Urinary bladder (tissue), 4 donors: ENCODE data around the gene FAM200C. TPM values are rescaled to one million over a fixed set of nuclear protein-coding genes. Genes with fewer than 3 reads are reported as not detected.
A peak's percentile ranks its signal among the peaks of the same experiment; 100 is the strongest.
"Not testable (repeated sequence)": the region's sequence is repeated elsewhere in the genome, so short reads cannot be mapped to it uniquely, and the experiment has no call there.

Source experiments
- DNase-seq: peaks from one replicate; pipeline ENCODE4 v3.0.0-alpha.2; 2015; ENCODE audit errors: extremely low spot score
- H3K27ac ChIP-seq: one replicate; pipeline ENCODE4 v1.5.1; 2013; ENCODE audit warnings: low read depth, mild to moderate bottlenecking, moderate library complexity
- H3K36me3 ChIP-seq: one replicate; pipeline ENCODE4 v1.6.1; 2013; ENCODE audit warnings: mild to moderate bottlenecking, moderate library complexity; ENCODE audit not compliant: insufficient read depth
- H3K4me1 ChIP-seq: one replicate; pipeline ENCODE4 v1.6.1; 2013; ENCODE audit warnings: mild to moderate bottlenecking, moderate library complexity; ENCODE audit not compliant: insufficient read depth
- H3K4me3 ChIP-seq: one replicate; pipeline ENCODE4 v1.5.1; 2013; ENCODE audit warnings: low read depth, low read length
- WGBS: extraction: QIAGEN DNeasy Blood & Tissue Kit; methylation state at CpG from one replicate; pipeline ENCODE4 v1.1.7; 2013; 5-methylcytosine and 5-hydroxymethylcytosine counted together
- polyA plus RNA-seq: library from polyadenylated mRNA; stranded (reverse); fragments of 200-250 nt; gene quantifications from one replicate; pipeline ENCODE4 v1.2.3, GENCODE V29; 2013
- total RNA-seq: library from RNA; depleted of rRNA; stranded (reverse); fragments of >200 nt; gene quantifications from one replicate; pipeline ENCODE4 v1.2.3, GENCODE V29; 2014
- donor health status: healthy with polysubstance abuse.
- donor health status: healthy.

Gene FAM200C
- total RNA-seq (31.2 TPM), polyA plus RNA-seq (4.3 TPM)

DNA sequence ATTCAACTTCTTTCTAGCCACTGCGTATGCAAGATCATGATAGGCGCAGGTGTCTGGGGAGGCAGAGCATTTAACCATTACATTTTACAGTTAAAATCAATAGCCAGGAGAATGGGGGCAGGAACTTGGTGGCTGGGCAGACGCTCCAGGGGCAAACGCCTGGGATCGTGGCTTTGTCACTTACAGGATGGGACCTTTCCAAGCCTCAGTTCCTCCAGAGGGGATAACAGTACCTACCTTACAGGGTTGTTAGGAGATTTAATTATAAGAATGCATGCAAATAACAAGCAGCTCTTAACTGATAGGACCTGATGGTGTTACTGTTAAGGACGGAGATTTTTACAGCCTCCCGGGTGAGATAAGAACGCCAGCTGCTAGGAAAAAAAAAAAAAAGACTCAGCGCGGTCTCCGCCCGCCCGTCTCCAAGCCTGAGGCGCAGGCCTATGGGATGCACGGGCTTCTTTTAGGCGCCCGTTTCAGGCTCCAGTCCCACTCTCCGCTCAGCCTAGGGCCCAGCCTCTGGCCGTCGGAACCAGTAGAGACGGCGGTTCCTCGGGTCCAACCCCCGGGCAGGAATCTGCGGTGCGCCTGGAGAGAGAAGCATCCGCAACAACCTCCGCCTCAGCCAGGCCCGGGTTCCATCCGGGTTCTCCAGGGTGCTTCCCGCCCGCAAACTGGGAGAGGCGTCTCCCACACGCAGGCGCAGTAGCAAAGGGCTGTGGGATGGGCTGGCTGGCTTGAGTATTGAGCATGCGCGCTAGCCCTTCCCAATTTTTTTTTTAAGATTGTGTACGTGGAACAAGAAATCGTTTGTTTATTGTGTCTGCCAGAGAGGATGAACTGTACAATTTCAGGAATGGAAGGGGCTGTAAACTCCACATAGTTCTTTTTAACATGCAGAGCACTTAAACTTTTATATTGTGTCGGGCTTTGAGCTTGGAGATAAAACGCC, at the start of gene FAM200C:
Gene FAM200C (minus strand): TSS at position 653 of the 952 bp plus-strand sequence. CDS start 4,564 bp downstream, outside the sequence.
- peaks cover 4% of the 10 kb centered on the region for H3K36me3 ChIP-seq
- WGBS, result under 1% methylated on average over 41 of the region's 41 CpGs
- DNase-seq, result peak; percentile 93
- no peaks in the 10 kb centered on the region for H3K4me1 ChIP-seq
- H3K27ac ChIP-seq, result peak within 1 kb of the TSS; percentile 96
- H3K4me3 ChIP-seq, result peak within 1 kb of the TSS; percentile 81

DNA sequence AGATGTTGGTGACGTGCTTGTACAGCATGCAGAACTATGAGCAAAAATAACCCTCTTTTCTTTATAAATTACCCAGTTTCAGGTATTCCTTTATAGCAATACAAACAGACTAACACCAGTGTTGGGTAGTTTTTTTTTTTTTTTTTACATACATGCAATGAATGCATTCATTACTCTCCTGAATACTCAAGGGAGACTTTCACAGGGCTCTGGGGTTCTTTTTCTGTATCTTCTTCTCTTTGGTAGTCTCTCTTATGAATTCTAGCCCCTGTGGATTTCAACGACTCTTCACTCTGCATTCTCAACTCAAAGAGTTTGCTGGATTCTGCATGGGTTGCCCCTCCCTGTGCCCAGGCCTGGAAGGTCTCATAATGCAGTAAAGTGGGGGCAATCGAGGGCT, 49.6 kb upstream of the FAM200C start:
- Histone ChIP-seq H3K27ac (no peak overlapping the region), H3K4me3 (no peak overlapping the region), H3K4me1 (no peaks in the 10 kb centered on the region), H3K36me3 (no peaks in the 10 kb centered on the region)
- WGBS, result 88% methylated on average over 3 of the region's 3 CpGs
- DNase-seq, result no peak

DNA sequence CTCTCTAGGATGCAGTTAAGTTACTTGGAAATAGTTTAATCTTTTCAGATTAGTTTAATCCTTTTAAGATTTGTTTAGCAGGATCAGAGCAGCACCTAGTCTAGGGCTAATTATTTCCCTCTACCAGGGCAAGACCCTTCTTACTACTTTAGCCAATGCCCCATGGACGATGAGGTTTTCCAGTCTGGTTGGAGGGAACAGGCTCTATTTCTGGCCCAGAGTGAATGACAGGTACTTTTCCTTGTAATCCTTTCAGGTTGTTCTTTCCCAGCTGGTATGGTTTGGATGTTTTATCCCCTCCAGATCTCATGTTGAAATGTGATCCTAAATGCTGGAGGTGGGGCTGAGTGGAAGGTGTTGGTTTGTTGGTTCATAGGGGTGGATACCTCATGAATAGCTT, 49.0 kb upstream of the FAM200C start:
- no peak for DNase-seq
- Histone ChIP-seq H3K27ac (no peak overlapping the region), H3K4me3 (no peak overlapping the region), H3K4me1 (no peaks in the 10 kb centered on the region), H3K36me3 (no peaks in the 10 kb centered on the region)
- WGBS, result 84% methylated on average over 1 of the region's 1 CpG

GRCh38 chr5:160445751-160446150, 45.9 kb upstream of the FAM200C start:
- Histone ChIP-seq H3K4me3 (no peak overlapping the region), H3K27ac (no peak overlapping the region), H3K4me1 (no peaks in the 10 kb centered on the region), H3K36me3 (no peaks in the 10 kb centered on the region)
- no peak for DNase-seq

DNA sequence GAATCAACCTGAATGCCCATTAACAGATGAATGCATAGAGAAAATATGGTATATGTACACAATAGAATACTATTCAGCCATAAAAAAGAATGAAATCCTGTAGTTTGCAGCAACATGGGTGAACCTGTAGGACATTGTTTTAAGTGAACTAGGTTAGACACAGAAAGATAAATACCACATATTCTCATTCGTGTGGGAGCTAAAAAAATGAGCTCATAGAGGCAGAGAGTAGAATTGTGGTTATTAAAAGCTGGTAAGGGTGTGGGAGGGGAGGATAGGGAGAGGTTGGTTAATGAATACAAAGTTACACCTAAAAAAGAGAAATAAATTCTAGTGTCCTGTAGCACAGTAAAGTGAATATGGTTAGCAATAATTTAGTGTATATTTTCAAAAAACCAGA, 45.3 kb upstream of the FAM200C start:
- H3K36me3 ChIP-seq, result no peaks in the 10 kb centered on the region
- DNase-seq, result no peak
- no peak overlapping the region for H3K27ac ChIP-seq
- no peaks in the 10 kb centered on the region for H3K4me1 ChIP-seq
- no peak overlapping the region for H3K4me3 ChIP-seq
- 71% methylated on average over 1 of the region's 1 CpG for WGBS

GRCh38 chr5:160444407-160444806, 44.6 kb upstream of the FAM200C start:
- H3K4me3 ChIP-seq, result no peak overlapping the region
- no peak overlapping the region for H3K27ac ChIP-seq
- no peaks in the 10 kb centered on the region for H3K36me3 ChIP-seq
- 79% methylated on average over 1 of the region's 1 CpG for WGBS
- H3K4me1 ChIP-seq, result no peaks in the 10 kb centered on the region
- no peak for DNase-seq

- DNase-seq, result no peak
- H3K36me3 ChIP-seq, result no peaks in the 10 kb centered on the region
- H3K4me3 ChIP-seq, result no peak overlapping the region
- H3K27ac ChIP-seq, result no peak overlapping the region
- WGBS, result 84% methylated on average over 4 of the region's 4 CpGs
- H3K4me1 ChIP-seq, result no peaks in the 10 kb centered on the region
Measured at GRCh38 chr5:160442824-160443431, 43.1 kb upstream of the FAM200C start.

DNA sequence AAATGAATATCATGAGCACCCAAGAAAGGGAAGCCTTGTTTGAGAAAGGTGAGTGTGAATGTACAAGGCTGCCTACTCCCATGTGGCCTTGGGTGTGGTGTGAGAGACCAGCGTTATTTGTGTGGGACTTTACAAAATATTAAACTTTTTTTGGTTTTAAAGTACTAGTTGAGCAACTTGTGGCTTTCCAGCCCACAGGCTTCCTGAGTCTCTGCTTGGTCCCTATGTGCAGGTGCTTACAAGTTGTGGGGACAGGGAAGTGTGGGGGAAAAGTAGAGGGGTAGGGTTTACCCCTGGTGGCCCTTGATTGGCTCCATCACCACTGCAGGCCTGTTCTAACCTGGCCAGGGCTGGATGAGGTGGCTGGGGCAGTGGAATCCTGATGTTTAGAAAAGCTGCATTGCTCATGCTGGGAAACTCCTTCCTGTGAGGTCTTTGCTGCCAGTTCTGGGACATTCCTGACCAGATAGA, 41.5 kb upstream of the FAM200C start:
- WGBS, result 40% methylated on average over 1 of the region's 1 CpG
- no peak overlapping the region for H3K4me3 ChIP-seq
- no peak for DNase-seq

DNA sequence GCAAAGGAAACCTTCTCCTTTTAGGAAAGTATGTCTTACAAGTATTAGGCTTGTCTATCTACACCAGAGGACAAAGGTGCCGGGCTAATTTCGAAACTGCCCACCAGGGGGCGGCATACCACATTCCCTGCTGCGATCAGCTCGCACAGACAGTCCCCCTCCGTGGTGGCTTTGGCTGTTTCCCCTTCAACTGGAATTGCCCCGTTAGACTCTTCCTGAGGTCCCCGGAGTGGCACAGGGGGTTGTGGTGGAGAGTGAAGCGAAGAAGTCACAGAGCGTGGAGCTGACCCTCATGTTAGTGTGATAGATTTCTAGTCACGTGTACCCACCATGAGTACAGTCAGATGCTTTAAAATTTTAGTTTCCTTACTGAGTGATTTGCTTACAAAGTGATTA, 39.3 kb upstream of the FAM200C start:
- peak; percentile 55 for DNase-seq
- 2% methylated on average over 11 of the region's 11 CpGs for WGBS
- no peak overlapping the region for H3K4me3 ChIP-seq
- H3K27ac ChIP-seq, result no peak overlapping the region
- H3K36me3 ChIP-seq, result no peaks in the 10 kb centered on the region
- no peaks in the 10 kb centered on the region for H3K4me1 ChIP-seq

More for the DNA sequence above, 41.5 kb upstream of the FAM200C start:
- no peaks in the 10 kb centered on the region for H3K4me1 ChIP-seq
- H3K36me3 ChIP-seq, result no peaks in the 10 kb centered on the region
- H3K27ac ChIP-seq, result no peak overlapping the region

DNA sequence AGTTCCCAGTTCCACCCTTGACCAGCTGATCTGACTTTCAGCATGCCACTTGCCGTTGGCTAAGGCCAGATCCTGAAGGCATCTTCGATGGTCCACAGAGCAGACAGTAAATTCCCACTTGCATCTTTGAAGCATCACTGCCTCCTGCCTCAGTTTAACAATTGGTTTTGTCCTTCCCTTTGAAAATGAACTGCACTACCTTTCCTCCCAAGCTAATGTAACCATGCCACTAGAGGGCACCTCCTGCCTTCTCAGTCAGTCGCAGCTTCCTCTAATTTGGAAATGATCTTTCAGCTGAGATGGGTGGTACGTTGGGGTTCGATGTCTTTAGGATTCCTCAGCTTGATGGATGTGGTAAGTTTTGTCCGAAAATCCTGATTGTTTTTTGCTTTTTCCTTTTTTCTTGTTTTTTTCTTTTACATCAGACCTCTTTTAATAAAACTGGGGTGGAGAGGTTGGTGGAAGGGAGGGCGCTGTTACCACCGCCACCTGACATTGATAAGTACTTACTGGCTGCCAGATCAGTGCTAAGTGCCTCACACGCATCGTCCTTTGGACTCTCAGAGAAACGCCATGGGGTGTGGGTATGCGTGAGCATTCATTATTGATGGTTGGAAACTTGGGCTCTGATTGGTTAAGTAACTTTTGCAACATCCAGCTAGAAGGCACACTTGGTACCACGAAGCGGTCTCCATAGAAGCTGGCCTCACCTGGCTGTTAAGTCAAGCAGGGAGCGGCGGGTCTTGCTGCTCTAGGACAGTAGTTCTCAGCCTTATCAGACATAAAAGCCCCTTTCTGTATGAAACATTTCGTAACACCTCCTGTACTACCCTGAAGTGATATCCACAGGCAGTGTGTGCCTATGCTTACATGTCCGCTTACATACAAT, 38.7 kb upstream of the FAM200C start:
- WGBS, result 5% methylated on average over 18 of the region's 18 CpGs
- DNase-seq, result peak; percentile 37
- no peak overlapping the region for H3K27ac ChIP-seq
- H3K36me3 ChIP-seq, result no peaks in the 10 kb centered on the region
- no peaks in the 10 kb centered on the region for H3K4me1 ChIP-seq
- H3K4me3 ChIP-seq, result no peak overlapping the region

DNA sequence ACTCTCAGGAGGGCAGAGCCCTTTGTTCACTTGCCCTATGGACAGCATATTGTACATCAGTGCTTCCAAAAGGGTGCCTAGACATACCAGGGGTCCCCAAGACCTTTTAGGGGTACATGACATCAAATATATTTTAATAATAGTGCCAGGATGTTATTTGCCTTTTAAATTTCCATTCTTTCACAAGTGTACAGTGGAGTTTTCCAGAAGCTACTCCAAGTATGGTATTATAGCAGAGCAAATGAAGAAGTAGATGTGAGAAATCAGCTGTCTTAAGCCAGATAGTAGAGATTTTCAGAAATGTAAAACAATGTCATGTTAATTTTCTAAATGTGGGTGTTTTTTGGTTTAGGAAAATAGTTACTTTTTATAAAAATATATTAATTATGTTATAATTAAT, 37.4 kb upstream of the FAM200C start:
- H3K4me1 ChIP-seq, result no peaks in the 10 kb centered on the region
- H3K4me3 ChIP-seq, result no peak overlapping the region
- no peaks in the 10 kb centered on the region for H3K36me3 ChIP-seq
- no peak for DNase-seq
- H3K27ac ChIP-seq, result no peak overlapping the region

GRCh38 chr5:160436661-160437060, 36.8 kb upstream of the FAM200C start:
- H3K4me1 ChIP-seq, H3K36me3 ChIP-seq, DNase-seq, H3K4me3 ChIP-seq, H3K27ac ChIP-seq: not testable (repeated sequence)
- 41% methylated on average over 6 of the region's 6 CpGs for WGBS

DNA sequence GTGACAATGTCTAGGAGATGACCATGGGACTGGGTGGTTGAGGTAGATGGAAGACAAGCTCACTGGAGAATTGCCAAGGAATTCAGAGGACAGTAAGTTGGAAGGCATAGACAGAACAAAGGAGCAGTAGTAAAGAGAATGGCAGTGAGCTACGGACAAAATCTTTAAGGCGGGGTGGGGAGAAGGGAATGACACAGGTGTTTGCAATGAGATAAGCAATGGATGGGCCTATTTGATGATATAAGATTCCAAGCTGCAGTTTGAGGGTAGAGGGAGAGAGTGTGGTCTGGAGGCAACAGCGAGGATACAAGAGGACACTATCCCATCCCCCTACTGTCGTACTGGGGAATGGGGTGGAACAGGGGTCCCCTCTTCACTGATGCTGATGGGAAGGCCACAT, 36.2 kb upstream of the FAM200C start:
- H3K36me3 ChIP-seq, result no peaks in the 10 kb centered on the region
- H3K27ac ChIP-seq, result no peak overlapping the region
- H3K4me1 ChIP-seq, result no peaks in the 10 kb centered on the region
- H3K4me3 ChIP-seq, result no peak overlapping the region
- 93% methylated on average over 4 of the region's 4 CpGs for WGBS
- DNase-seq, result no peak
